Measurements from ENCODE around the gene CACNA2D4.

The CACNA2D4 gene

GRCh38 chr12:1930803-1931597 is 12.5 kb upstream of the CACNA2D4 start:
- DNase-seq (ENCODE audit: extremely low spot score) = no peak
- POLR2A ChIA-PET = no interaction called here
- TF ChIP-seq CTCF (IDR thresholded peaks at IDR 0.05; ENCODE audit: control extremely low read depth, extremely low read depth, low read depth, missing control alignments) = no peak
- CTCF ChIA-PET = interaction anchor here (1.1 to 1.2 kb wide), 3 partner anchors 9 to 279 kb away, joined by 3 to 8 read pairs (median 4); no protein-coding TSS in a partner anchor

- DNase-seq (ENCODE audit: extremely low spot score) = peak; percentile 20
- TF ChIP-seq CTCF (IDR thresholded peaks at IDR 0.05; ENCODE audit: control extremely low read depth, extremely low read depth, low read depth, missing control alignments) = no peak
- POLR2A ChIA-PET = no interaction called here
- CTCF ChIA-PET = interaction anchor here (1.1 to 1.2 kb wide), 3 partner anchors 10 to 278 kb away, joined by 3 to 8 read pairs (median 4); no protein-coding TSS in a partner anchor
Observed at GRCh38 chr12:1929985-1930802, 11.7 kb upstream of the CACNA2D4 start.

GRCh38 chr12:1929241-1929984 is 11.0 kb upstream of the CACNA2D4 start:
- POLR2A ChIA-PET = no interaction called here
- TF ChIP-seq CTCF (IDR thresholded peaks at IDR 0.05; ENCODE audit: control extremely low read depth, extremely low read depth, low read depth, missing control alignments) = no peak
- CTCF ChIA-PET = interaction anchor here (1.1 kb wide), 1 partner anchor 11 kb away, joined by 8 read pairs; no protein-coding TSS in a partner anchor
- DNase-seq (ENCODE audit: extremely low spot score) = no peak

- POLR2A ChIA-PET = no interaction called here
- TF ChIP-seq CTCF (IDR thresholded peaks at IDR 0.05; ENCODE audit: control extremely low read depth, extremely low read depth, low read depth, missing control alignments) = no peak
- DNase-seq (ENCODE audit: extremely low spot score) = no peak
- CTCF ChIA-PET = no interaction called here
Observed at GRCh38 chr12:1928439-1929121, 10.1 kb upstream of the CACNA2D4 start.

GRCh38 chr12:1927751-1928351 is 9.4 kb upstream of the CACNA2D4 start:
- POLR2A ChIA-PET = no interaction called here
- CTCF ChIA-PET = interaction anchor here (0.8 to 1.7 kb wide), 2 partner anchors 12 to 46 kb away, joined by 3 to 10 read pairs; no protein-coding TSS in a partner anchor
- no peak for TF ChIP-seq CTCF (IDR thresholded peaks at IDR 0.05; ENCODE audit: control extremely low read depth, extremely low read depth, low read depth, missing control alignments)
- DNase-seq (ENCODE audit: extremely low spot score) = no peak
